Neutrophil (primary cell): ENCODE data around the gene ATXN10.

Experiments used
- H3K27ac ChIP-seq: fragments of 200-600 bp; sonication (generic); 2 replicates; pipeline ENCODE4 v1.5.1; 2016; ENCODE audit warnings: mild to moderate bottlenecking, moderate library complexity
- H3K27me3 ChIP-seq: fragments of 200-600 bp; sonication (generic); 2 replicates; pipeline ENCODE4 v1.6.0; 2016; ENCODE audit warnings: mild to moderate bottlenecking
- H3K36me3 ChIP-seq: fragments of 200-600 bp; sonication (generic); 2 replicates; pipeline ENCODE4 v1.5.1; 2017
- H3K4me1 ChIP-seq, 2 experiments: fragments of 200-600 bp in 1 of 2; sonication (generic) in 1 of 2; 1 replicate in 1 of 2; 2 replicates in 1 of 2; pipeline versions ENCODE4 v1.5.1 to v1.6.1; 2013 to 2016; ENCODE audit warnings: low read depth in 1 of 2, low read length in 1 of 2, mild to moderate bottlenecking in 1 of 2, moderate library complexity in 1 of 2; ENCODE audit not compliant: control insufficient read depth in 1 of 2, insufficient read depth in 1 of 2
- H3K4me3 ChIP-seq, 2 experiments: fragments of 200-600 bp in 1 of 2; sonication (generic) in 1 of 2; 1 replicate in 1 of 2; 2 replicates in 1 of 2; pipeline ENCODE4 v1.5.1; 2013 to 2016; ENCODE audit warnings: low read depth in 1 of 2, low read length in 1 of 2, mild to moderate bottlenecking in 1 of 2, moderate library complexity in 1 of 2
- H3K9me3 ChIP-seq: fragments of 200-600 bp; sonication (generic); 2 replicates; pipeline ENCODE4 v1.5.1; 2016
- TF ChIP-seq, protein P1 (sequence below): fragments of 200-600 bp; sonication (generic); IDR thresholded peaks from 2 replicates; pipeline ENCODE4 v1.5.1; 2016; ENCODE audit warnings: antibody characterized with exemption

The ATXN10 gene

DNA sequence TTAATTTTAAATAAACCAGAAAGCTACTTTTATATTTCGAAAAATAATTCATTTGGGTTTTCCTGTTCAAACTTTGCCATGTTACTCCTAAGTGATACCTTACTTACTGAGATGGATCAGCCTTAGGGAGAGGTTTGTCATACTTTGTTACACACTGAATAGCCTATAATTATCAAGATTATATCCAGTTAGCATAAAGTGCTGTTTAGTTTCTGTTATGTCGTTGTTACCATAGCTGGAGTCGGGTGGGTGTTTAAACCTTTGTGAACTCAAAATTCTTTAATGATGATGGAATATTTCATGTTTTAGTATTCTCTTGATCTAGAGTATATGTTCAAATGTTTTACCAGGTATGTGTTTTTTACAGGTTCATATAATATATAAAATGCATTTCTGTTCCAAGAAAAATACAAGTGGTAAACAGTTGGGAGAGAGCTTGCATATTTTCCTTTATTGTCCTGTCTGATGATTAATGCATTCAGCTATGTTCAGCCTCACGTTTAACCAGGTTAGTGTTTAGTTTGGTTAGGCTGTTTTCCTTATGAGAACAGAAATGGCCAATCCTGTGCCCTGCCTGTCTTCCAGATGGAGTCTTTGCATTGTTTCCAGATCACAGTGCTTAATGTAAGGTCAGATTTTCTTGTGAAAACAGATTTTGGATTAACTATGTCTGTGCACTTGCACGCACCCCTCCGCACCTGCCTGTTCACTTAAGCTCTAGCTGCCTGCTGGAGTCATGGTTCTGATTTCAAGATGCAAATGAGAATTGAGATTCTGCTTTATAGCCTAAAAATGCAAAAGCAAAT is 105.6 kb downstream of the ATXN10 start:
- H3K4me1 ChIP-seq, result no peaks in the 10 kb centered on the region
- H3K36me3 ChIP-seq, result no peaks in the 10 kb centered on the region
- TF ChIP-seq, protein P1, sequence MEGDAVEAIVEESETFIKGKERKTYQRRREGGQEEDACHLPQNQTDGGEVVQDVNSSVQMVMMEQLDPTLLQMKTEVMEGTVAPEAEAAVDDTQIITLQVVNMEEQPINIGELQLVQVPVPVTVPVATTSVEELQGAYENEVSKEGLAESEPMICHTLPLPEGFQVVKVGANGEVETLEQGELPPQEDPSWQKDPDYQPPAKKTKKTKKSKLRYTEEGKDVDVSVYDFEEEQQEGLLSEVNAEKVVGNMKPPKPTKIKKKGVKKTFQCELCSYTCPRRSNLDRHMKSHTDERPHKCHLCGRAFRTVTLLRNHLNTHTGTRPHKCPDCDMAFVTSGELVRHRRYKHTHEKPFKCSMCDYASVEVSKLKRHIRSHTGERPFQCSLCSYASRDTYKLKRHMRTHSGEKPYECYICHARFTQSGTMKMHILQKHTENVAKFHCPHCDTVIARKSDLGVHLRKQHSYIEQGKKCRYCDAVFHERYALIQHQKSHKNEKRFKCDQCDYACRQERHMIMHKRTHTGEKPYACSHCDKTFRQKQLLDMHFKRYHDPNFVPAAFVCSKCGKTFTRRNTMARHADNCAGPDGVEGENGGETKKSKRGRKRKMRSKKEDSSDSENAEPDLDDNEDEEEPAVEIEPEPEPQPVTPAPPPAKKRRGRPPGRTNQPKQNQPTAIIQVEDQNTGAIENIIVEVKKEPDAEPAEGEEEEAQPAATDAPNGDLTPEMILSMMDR, result no peak
- H3K9me3 ChIP-seq, result no peaks in the 10 kb centered on the region
- H3K4me3 ChIP-seq, result no peak overlapping the region
- no peaks in the 10 kb centered on the region for H3K27me3 ChIP-seq
- no peak overlapping the region for H3K27ac ChIP-seq

DNA sequence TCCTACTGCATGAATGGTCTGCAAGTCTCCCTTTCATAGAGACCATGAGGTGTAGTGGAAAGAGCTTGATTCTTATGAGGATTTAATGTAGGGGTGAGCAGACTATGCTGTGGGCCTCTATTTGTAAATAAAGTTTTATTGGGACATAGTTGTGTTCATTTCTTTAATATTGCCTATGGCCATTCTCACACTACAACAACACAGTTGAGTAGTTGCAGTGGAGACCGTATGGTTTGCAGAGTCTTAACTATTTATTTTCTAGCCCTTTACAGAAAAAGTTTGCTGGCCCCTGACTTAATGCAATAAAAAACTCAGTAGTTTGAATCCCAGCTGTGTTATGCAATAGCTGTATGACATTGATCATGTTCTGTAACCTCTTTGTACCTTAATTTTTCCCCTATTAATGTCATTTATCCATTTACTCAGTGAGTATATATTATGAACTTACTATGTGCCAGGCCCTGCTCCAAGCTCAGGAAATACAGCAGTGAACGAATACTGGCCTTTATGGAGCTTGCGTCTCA is 106.3 kb downstream of the ATXN10 start:
- Histone ChIP-seq H3K9me3 (no peaks in the 10 kb centered on the region), H3K27me3 (no peaks in the 10 kb centered on the region), H3K4me1 (no peaks in the 10 kb centered on the region), H3K4me3 (no peak overlapping the region), H3K36me3 (no peaks in the 10 kb centered on the region), H3K27ac (no peak overlapping the region)
- TF ChIP-seq, protein P1, result no peak

DNA sequence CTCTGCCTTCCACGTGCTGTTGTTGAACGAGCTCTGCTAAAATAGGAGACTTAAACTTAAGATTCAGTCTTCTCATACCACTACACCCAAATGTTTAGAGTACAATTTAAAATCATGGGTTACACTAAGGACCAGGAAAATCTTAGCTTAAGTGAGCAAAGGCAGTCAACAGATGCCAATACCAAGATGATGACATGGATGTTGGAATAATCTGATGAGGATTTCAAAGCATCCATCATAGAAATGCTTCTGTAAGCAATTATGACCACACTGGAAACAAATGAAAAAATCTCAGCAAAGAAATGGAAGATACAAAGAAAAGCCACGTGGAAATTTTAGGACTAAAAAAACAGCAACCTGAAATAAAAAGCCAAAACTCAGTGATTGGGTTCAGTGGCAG is 109.8 kb downstream of the ATXN10 start:
- Histone ChIP-seq H3K4me1 (no peaks in the 10 kb centered on the region), H3K27me3 (no peaks in the 10 kb centered on the region), H3K4me3 (no peak overlapping the region), H3K9me3 (no peaks in the 10 kb centered on the region), H3K27ac (no peak overlapping the region), H3K36me3 (no peaks in the 10 kb centered on the region)
- TF ChIP-seq, protein P1, result no peak

DNA sequence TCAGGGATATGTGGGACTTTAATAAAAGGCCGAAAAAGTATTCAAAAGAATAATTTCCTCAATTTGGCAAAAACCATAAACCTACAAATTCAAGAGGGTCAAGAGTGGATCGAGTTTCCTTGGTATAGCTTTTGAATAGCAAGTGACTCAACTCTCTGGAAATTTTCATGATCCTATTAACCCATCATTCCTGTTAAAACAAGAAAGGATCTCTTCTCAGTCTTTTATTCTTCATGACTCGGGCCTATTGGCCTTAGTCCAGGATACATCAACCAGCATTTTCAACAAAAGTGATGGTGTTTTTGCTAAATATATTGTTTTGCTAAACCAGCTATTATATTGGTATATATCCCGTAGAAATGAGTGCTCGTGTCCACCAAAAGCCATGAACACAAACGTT is 110.3 kb downstream of the ATXN10 start:
- Histone ChIP-seq H3K4me3 (no peak overlapping the region), H3K27ac (no peak overlapping the region), H3K4me1 (no peaks in the 10 kb centered on the region), H3K9me3 (no peaks in the 10 kb centered on the region), H3K36me3 (no peaks in the 10 kb centered on the region), H3K27me3 (no peaks in the 10 kb centered on the region)
- TF ChIP-seq, protein P1, result no peak

DNA sequence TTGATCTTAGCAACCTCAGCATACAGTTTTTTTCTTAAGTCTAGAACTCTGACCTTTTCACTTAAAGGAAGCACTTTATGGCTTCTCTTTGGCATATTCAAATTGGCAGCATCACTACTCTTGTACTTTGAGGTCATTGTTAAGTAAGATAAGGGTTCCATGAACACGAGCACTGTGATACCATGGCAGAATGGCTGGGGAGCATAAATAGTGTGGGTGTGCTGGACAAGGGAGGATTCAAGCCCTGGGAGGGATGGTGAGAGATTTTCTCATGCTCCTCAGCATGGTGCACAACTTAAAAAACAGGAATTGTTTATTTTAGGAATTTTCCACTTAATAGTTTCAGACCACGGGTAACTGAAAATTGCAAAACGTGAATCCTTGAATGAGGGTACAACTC is 111.4 kb downstream of the ATXN10 start:
- no peaks in the 10 kb centered on the region for H3K4me1 ChIP-seq
- no peaks in the 10 kb centered on the region for H3K9me3 ChIP-seq
- H3K36me3 ChIP-seq, result no peaks in the 10 kb centered on the region
- H3K27ac ChIP-seq, result no peak overlapping the region
- no peaks in the 10 kb centered on the region for H3K27me3 ChIP-seq
- TF ChIP-seq, protein P1, result no peak
- H3K4me3 ChIP-seq, result no peak overlapping the region
